Right lobe of liver (tissue), 4 donors: ENCODE measurements around the gene APPBP2.

Source experiments
- POLR2A ChIP-seq: fragments of 450-650 bp; IDR thresholded peaks from one replicate; pipeline ENCODE4 v1.6.1; 2017; ENCODE audit warnings: antibody characterized with exemption, mild to moderate bottlenecking
- TF ChIP-seq, protein P1 (sequence below), 4 donors: fragments of 200-600 bp in 3 of 4; fragments of 450-650 bp in 1 of 4; IDR thresholded peaks; one replicate each; pipeline versions ENCODE4 v1.5.1 to v1.8.0; 2016 to 2022; ENCODE audit warnings: antibody characterized with exemption in 4 of 4, mild to moderate bottlenecking in 2 of 4
- donor health status: DM: no; HTN: no; CAD: no.
- donor health status: DM: no; HTN: no; CAD: no.
- donor health status: DM: no; HTN: yes; CAD: no.

GRCh38 chr17:60523822-60524221 is 2.2 kb downstream of the APPBP2 start:
- TF ChIP-seq, protein P1, sequence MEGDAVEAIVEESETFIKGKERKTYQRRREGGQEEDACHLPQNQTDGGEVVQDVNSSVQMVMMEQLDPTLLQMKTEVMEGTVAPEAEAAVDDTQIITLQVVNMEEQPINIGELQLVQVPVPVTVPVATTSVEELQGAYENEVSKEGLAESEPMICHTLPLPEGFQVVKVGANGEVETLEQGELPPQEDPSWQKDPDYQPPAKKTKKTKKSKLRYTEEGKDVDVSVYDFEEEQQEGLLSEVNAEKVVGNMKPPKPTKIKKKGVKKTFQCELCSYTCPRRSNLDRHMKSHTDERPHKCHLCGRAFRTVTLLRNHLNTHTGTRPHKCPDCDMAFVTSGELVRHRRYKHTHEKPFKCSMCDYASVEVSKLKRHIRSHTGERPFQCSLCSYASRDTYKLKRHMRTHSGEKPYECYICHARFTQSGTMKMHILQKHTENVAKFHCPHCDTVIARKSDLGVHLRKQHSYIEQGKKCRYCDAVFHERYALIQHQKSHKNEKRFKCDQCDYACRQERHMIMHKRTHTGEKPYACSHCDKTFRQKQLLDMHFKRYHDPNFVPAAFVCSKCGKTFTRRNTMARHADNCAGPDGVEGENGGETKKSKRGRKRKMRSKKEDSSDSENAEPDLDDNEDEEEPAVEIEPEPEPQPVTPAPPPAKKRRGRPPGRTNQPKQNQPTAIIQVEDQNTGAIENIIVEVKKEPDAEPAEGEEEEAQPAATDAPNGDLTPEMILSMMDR (IDR thresholded peaks at IDR 0.05) = no peak
- no peak for TF ChIP-seq POLR2A
